HepG2 (cell line): ENCODE data around the gene WNK4. TPM values are rescaled to one million over a fixed set of nuclear protein-coding genes. Genes with fewer than 3 reads are reported as not detected.

Experiments
- ADNP ChIP-seq: sonication (generic); formaldehyde crosslinking; IDR thresholded peaks from 2 replicates; pipeline ENCODE4 v1.4.0; 2020; ENCODE audit warnings: missing genetic modification reagents
- EED ChIP-seq: sonication (generic); formaldehyde crosslinking; IDR thresholded peaks from 2 replicates; pipeline ENCODE4 v1.5.0; 2020; ENCODE audit warnings: mild to moderate bottlenecking, missing genetic modification reagents
- KMT2A ChIP-seq: sonication (generic); formaldehyde crosslinking; IDR thresholded peaks from 2 replicates; pipeline ENCODE4 v1.4.0; 2020; ENCODE audit warnings: missing genetic modification reagents
- LCORL ChIP-seq, 2 experiments: fragments of 450-650 bp in 1 of 2; sonication (generic) in 1 of 2; formaldehyde crosslinking in 1 of 2; IDR thresholded peaks; 2 replicates each; pipeline versions ENCODE4 v1.5.0 to v1.6.1; 2017 to 2020; ENCODE audit warnings: antibody characterized with exemption in 1 of 2, missing genetic modification reagents in 1 of 2
- MED1 ChIP-seq: sonication (generic); formaldehyde crosslinking; IDR thresholded peaks from 2 replicates; pipeline ENCODE4 v1.4.0; 2020; ENCODE audit warnings: missing genetic modification reagents
- MIXL1 ChIP-seq: IDR thresholded peaks from 2 replicates; pipeline ENCODE4 v1.6.1; 2016
- MXD4 ChIP-seq: IDR thresholded peaks from 2 replicates; pipeline ENCODE4 v1.6.1; 2016; ENCODE audit warnings: mild to moderate bottlenecking, missing biosample characterization, missing genetic modification reagents
- NFIC ChIP-seq: IDR thresholded peaks from 2 replicates; pipeline ENCODE4 v1.6.1; 2012; ENCODE audit warnings: mild to moderate bottlenecking, low read length, inconsistent platforms
- POLR2G ChIP-seq: fragments of 200-400 bp; formaldehyde crosslinking; IDR thresholded peaks from 2 replicates; pipeline ENCODE4 v1.6.1; 2018; ENCODE audit warnings: mild to moderate bottlenecking, low read depth, low read length, moderate library complexity
- SNRNP70 ChIP-seq: fragments of 200-400 bp; formaldehyde crosslinking; IDR thresholded peaks from 2 replicates; pipeline ENCODE4 v1.6.1; 2017; ENCODE audit warnings: mild to moderate bottlenecking, low read depth, low read length, moderate library complexity
- SP140L ChIP-seq: sonication (generic); formaldehyde crosslinking; IDR thresholded peaks from 2 replicates; pipeline ENCODE4 v1.4.0; 2020; ENCODE audit warnings: missing genetic modification reagents, borderline replicate concordance
- SRSF1 ChIP-seq: fragments of 200-400 bp; formaldehyde crosslinking; optimal IDR thresholded peaks from 2 replicates; pipeline ENCODE3; 2017; ENCODE audit warnings: mild to moderate bottlenecking, low read depth, low read length, moderate library complexity
- TARDBP ChIP-seq: sonication (generic); formaldehyde crosslinking; IDR thresholded peaks from 2 replicates; pipeline ENCODE4 v1.8.0; 2022; ENCODE audit warnings: mild to moderate bottlenecking, missing genetic modification reagents
- ZBTB20 ChIP-seq: sonication (generic); formaldehyde crosslinking; IDR thresholded peaks from 2 replicates; pipeline ENCODE4 v1.8.1; 2023; ENCODE audit warnings: missing genetic modification reagents, low read depth, mild to moderate bottlenecking, borderline replicate concordance
- ZFP36L2 ChIP-seq: sonication (generic); formaldehyde crosslinking; IDR thresholded peaks from 2 replicates; pipeline ENCODE4 v1.4.0; 2020; ENCODE audit warnings: missing genetic modification reagents
- ZKSCAN8 ChIP-seq: IDR thresholded peaks from 2 replicates; pipeline ENCODE4 v1.6.1; 2016; ENCODE audit warnings: borderline replicate concordance, missing genetic modification reagents, missing compliant biosample characterization
- ZNF543 ChIP-seq: sonication (generic); formaldehyde crosslinking; IDR thresholded peaks from 2 replicates; pipeline ENCODE4 v1.4.0; 2020; ENCODE audit warnings: mild to moderate bottlenecking, missing genetic modification reagents
- ZNF576 ChIP-seq: sonication (generic); formaldehyde crosslinking; IDR thresholded peaks from 2 replicates; pipeline ENCODE4 v1.4.0; 2020; ENCODE audit warnings: mild to moderate bottlenecking, missing genetic modification reagents
- ZNF609 ChIP-seq: sonication (generic); formaldehyde crosslinking; IDR thresholded peaks from 2 replicates; pipeline ENCODE4 v1.4.0; 2020; ENCODE audit warnings: mild to moderate bottlenecking, missing genetic modification reagents, borderline replicate concordance
- polyA plus RNA-seq, 8 experiments: library from polyadenylated mRNA; depleted of rRNA in 3 of 8; stranded (reverse) in 7 of 8; unstranded in 1 of 8; fragments of >200 nt; fragmentation: Illumina TruSeq in 4 of 8; extraction: Trizol in 4 of 8; gene quantifications; 2 replicates each; pipeline versions ENCODE4 v1.2.1 to v1.2.3, GENCODE V29; 2011 to 2016; ENCODE audit warnings: low read depth in 4 of 8, missing spikeins in 1 of 8, mixed read lengths in 1 of 8; ENCODE audit not compliant: insufficient read depth in 1 of 8
- total RNA-seq, 5 experiments: library from RNA; depleted of rRNA; stranded (reverse); fragments of >200 nt; fragmentation: Illumina TruSeq; extraction: Trizol; gene quantifications; 2 replicates each; pipeline ENCODE4 v1.2.3, GENCODE V29; 2016; ENCODE audit warnings: low read depth in 1 of 5
- TF ChIP-seq, protein P1 (sequence below): IDR thresholded peaks from 2 replicates; pipeline ENCODE4 v1.6.1; 2016; ENCODE audit warnings: low read depth, control low read depth
- TF ChIP-seq, protein P2 (sequence below): sonication (generic); formaldehyde crosslinking; IDR thresholded peaks from 2 replicates; pipeline ENCODE4 v1.8.1; 2023; ENCODE audit warnings: mild to moderate bottlenecking, inconsistent platforms, moderate library complexity, missing genetic modification reagents, borderline replicate concordance

WNK4 gene
- total and polyA plus RNA-seq, 2 of the 13 experiments (the other 11 are each of a cell fraction or from before 2014, with no cell fraction given): 2.7 to 13.7 TPM

GRCh38 chr17:42797067-42798007 lies 16.9 kb downstream of the WNK4 start (continued):
- TF ChIP-seq ZNF609 (CRISPR knock-in tag) (peak; percentile 45; the same call in 1 of the 2 replicates), ZBTB20 (CRISPR knock-in tag) (0 out of 2 replicates have a peak, but pooled peaks have one; percentile 52), KMT2A (no peak), SNRNP70 (no peak), POLR2G (peak; percentile 81), MXD4 (CRISPR knock-in tag) (peak; percentile 36), TARDBP (CRISPR knock-in tag) (peak; percentile 36; the same call in 1 of the 2 replicates), EED (no peak), SRSF1 (no peak), SP140L (CRISPR knock-in tag) (0 out of 2 replicates have a peak, but pooled peaks have one; percentile 48), NFIC (0 out of 2 replicates have a peak, but pooled peaks have one; percentile 25), ZNF576 (CRISPR knock-in tag) (peak; percentile 49; the same call in 1 of the 2 replicates), ZNF543 (CRISPR knock-in tag) (no peak; the same call in 1 of the 2 replicates), ZKSCAN8 (CRISPR knock-in tag) (peak; percentile 34; the same call in 1 of the 2 replicates), MIXL1 (CRISPR knock-in tag) (peak; percentile 6; the same call in 1 of the 2 replicates), MED1 (CRISPR knock-in tag) (peak; percentile 57), ADNP (CRISPR knock-in tag) (no peak), LCORL (IDR thresholded peaks at IDR 0.05) (no peak), LCORL (CRISPR knock-in tag; IDR thresholded peaks at IDR 0.05) (no peak), ZFP36L2 (no peak)
- TF ChIP-seq, protein P1, sequence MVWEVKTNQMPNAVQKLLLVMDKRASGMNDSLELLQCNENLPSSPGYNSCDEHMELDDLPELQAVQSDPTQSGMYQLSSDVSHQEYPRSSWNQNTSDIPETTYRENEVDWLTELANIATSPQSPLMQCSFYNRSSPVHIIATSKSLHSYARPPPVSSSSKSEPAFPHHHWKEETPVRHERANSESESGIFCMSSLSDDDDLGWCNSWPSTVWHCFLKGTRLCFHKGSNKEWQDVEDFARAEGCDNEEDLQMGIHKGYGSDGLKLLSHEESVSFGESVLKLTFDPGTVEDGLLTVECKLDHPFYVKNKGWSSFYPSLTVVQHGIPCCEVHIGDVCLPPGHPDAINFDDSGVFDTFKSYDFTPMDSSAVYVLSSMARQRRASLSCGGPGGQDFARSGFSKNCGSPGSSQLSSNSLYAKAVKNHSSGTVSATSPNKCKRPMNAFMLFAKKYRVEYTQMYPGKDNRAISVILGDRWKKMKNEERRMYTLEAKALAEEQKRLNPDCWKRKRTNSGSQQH (CRISPR knock-in tag): 0 out of 2 replicates have a peak, but pooled peaks have one; percentile 25
- TF ChIP-seq, protein P2, sequence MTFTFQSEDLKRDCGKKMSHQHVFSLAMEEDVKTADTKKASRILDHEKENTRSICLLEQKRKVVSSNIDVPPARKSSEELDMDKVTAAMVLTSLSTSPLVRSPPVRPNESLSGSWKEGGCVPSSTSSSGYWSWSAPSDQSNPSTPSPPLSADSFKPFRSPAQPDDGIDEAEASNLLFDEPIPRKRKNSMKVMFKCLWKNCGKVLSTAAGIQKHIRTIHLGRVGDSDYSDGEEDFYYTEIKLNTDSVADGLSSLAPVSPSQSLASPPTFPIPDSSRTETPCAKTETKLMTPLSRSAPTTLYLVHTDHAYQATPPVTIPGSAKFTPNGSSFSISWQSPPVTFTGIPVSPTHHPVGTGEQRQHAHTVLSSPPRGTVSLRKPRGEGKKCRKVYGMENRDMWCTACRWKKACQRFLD (CRISPR knock-in tag): no peak
